ENCODE results near the gene GLRX3.

GLRX3 gene

GRCh38 chr10:130099344-130099743 lies 36.8 kb upstream of the GLRX3 start (continued):
- no peak for TF ChIP-seq ZNF596 (tag by site-specific recombination; IDR thresholded peaks at IDR 0.05)
- TF ChIP-seq ZNF501 (tag by site-specific recombination; IDR thresholded peaks at IDR 0.05): no peak
- 0 out of 2 replicates have a peak, but pooled peaks have one; percentile 48 for TF ChIP-seq ZNF138 (tag by site-specific recombination; IDR thresholded peaks at IDR 0.05; ENCODE audit: borderline replicate concordance)
- TF ChIP-seq PRDM10 (tag by site-specific recombination; IDR thresholded peaks at IDR 0.05): no peak
- no peak for TF ChIP-seq ZNF521 (tag by site-specific recombination; IDR thresholded peaks at IDR 0.05)
- no peak for TF ChIP-seq SP2 (tag by site-specific recombination; IDR thresholded peaks at IDR 0.05)
- no peak for TF ChIP-seq ATF2 (tag by site-specific recombination; IDR thresholded peaks at IDR 0.05; ENCODE audit: low read depth)
- TF ChIP-seq ZNF623 (tag by site-specific recombination; IDR thresholded peaks at IDR 0.05): peak; percentile 67
- TF ChIP-seq ZNF354C (tag by site-specific recombination; IDR thresholded peaks at IDR 0.05; ENCODE audit: borderline replicate concordance, low read depth): 0 out of 2 replicates have a peak, but pooled peaks have one; percentile 30
- peak; percentile 23; the same call in 1 of the 2 replicates for TF ChIP-seq ZNF654 (tag by site-specific recombination; IDR thresholded peaks at IDR 0.05; ENCODE audit: low read depth)
- no peak for TF ChIP-seq ZNF324 (tag by site-specific recombination; IDR thresholded peaks at IDR 0.05)
- no peak for TF ChIP-seq ZNF529 (tag by site-specific recombination; IDR thresholded peaks at IDR 0.05; ENCODE audit: insufficient replicate concordance)
- no peak for TF ChIP-seq YY2 (tag by site-specific recombination; IDR thresholded peaks at IDR 0.05)
- TF ChIP-seq CTCF (tag by site-specific recombination; IDR thresholded peaks at IDR 0.05): no peak
- TF ChIP-seq SETDB1 (IDR thresholded peaks at IDR 0.05; ENCODE audit: insufficient read length, low read length): no peak
- no peak for TF ChIP-seq ZNF26 (tag by site-specific recombination; IDR thresholded peaks at IDR 0.05)
- peak; percentile 80 for TF ChIP-seq ZNF518A (tag by site-specific recombination; conservative IDR thresholded peaks at IDR 0.05; ENCODE audit: low read depth)
- TF ChIP-seq KLF8 (tag by site-specific recombination; IDR thresholded peaks at IDR 0.05): no peak
- TF ChIP-seq ZNF426 (tag by site-specific recombination; IDR thresholded peaks at IDR 0.05): peak; percentile 80
- no peak for TF ChIP-seq KLF16 (tag by site-specific recombination; IDR thresholded peaks at IDR 0.05)
- no peak for TF ChIP-seq PRDM6 (tag by site-specific recombination; IDR thresholded peaks at IDR 0.05)
- TF ChIP-seq ZNF555 (tag by site-specific recombination; conservative IDR thresholded peaks at IDR 0.05): peak; percentile 66
- TF ChIP-seq ZNF510 (tag by site-specific recombination; IDR thresholded peaks at IDR 0.05; ENCODE audit: insufficient replicate concordance): peak; percentile 56
- no peak for TF ChIP-seq ZNF311 (tag by site-specific recombination; IDR thresholded peaks at IDR 0.05; ENCODE audit: borderline replicate concordance)
- no peak for TF ChIP-seq ZNF629 (tag by site-specific recombination; IDR thresholded peaks at IDR 0.05)
